Neural cell (in vitro differentiated cells): Measurements from ENCODE around the gene SPOCD1. TPM values are rescaled to one million over a fixed set of nuclear protein-coding genes. Genes with fewer than 3 reads are reported as not detected.

ENCODE experiments used
- H2AFZ ChIP-seq: fragments of 200-600, 300-800 bp; sonication (generic), shearing (Covaris generic); 2 replicates; pipeline ENCODE4 v1.6.0; 2014; ENCODE audit warnings: low read depth, mild to moderate bottlenecking, antibody characterized with exemption, low read length, moderate library complexity
- H3F3A ChIP-seq: fragments of 200-600 bp; shearing (Covaris generic); 2 replicates; pipeline ENCODE4 v1.6.1; 2016; ENCODE audit warnings: mild to moderate bottlenecking, moderate library complexity, mixed read lengths, antibody characterized with exemption, low read length; ENCODE audit not compliant: insufficient read depth, poor library complexity, severe bottlenecking
- H3K27ac ChIP-seq: fragments of 200-600, 300-800 bp; sonication (generic), shearing (Covaris generic); 2 replicates; pipeline ENCODE4 v1.5.1; 2014; ENCODE audit warnings: mild to moderate bottlenecking, low read length, moderate library complexity
- H3K27me3 ChIP-seq: fragments of 300-800, 200-600 bp; sonication (generic), shearing (Covaris generic); 2 replicates; pipeline ENCODE4 v1.6.0; 2014; ENCODE audit warnings: mild to moderate bottlenecking, low read depth, low read length, moderate library complexity; ENCODE audit not compliant: insufficient read depth
- H3K36me3 ChIP-seq: fragments of 300-800, 200-600 bp; sonication (generic), shearing (Covaris generic); 2 replicates; pipeline ENCODE4 v1.5.1; 2014; ENCODE audit warnings: mild to moderate bottlenecking, antibody characterized with exemption, low read length, moderate library complexity; ENCODE audit not compliant: insufficient read depth
- H3K4me2 ChIP-seq: fragments of 300-800, 200-600 bp; sonication (generic), shearing (Covaris generic); 2 replicates; pipeline ENCODE4 v1.6.0; 2014; ENCODE audit warnings: mild to moderate bottlenecking, low read length
- H3K4me3 ChIP-seq: fragments of 300-800, 200-600 bp; sonication (generic), shearing (Covaris generic); 2 replicates; pipeline ENCODE4 v1.5.1; 2014; ENCODE audit warnings: mild to moderate bottlenecking, low read length, moderate library complexity
- H3K79me2 ChIP-seq: fragments of 200-600 bp; shearing (Covaris generic); replicated peaks from 2 replicates; pipeline ENCODE4 v1.6.0; 2014; ENCODE audit warnings: mild to moderate bottlenecking, low read length, moderate library complexity; ENCODE audit not compliant: insufficient read depth
- H3K9ac ChIP-seq: fragments of 300-800, 200-600 bp; sonication (generic), shearing (Covaris generic); 2 replicates; pipeline ENCODE4 v1.6.1; 2016; ENCODE audit warnings: mild to moderate bottlenecking, low read length, mixed read lengths
- H3K9me2 ChIP-seq: fragments of 200-600 bp; shearing (Covaris generic); 2 replicates; pipeline ENCODE4 v1.6.1; 2016; ENCODE audit warnings: mild to moderate bottlenecking, low read length, mixed read lengths; ENCODE audit not compliant: insufficient read depth
- H3K9me3 ChIP-seq: fragments of 200-600, 300-800 bp; sonication (generic), shearing (Covaris generic); 2 replicates; pipeline ENCODE4 v1.6.1; 2016; ENCODE audit warnings: mild to moderate bottlenecking, mixed run types, low read length, moderate library complexity, mixed read lengths
- H4K20me1 ChIP-seq: fragments of 200-600 bp; shearing (Covaris generic); 2 replicates; pipeline ENCODE4 v1.6.1; 2016; ENCODE audit warnings: mild to moderate bottlenecking, mixed run types; ENCODE audit not compliant: insufficient read depth
- EP300 ChIP-seq: fragments of 450-650 bp; conservative IDR thresholded peaks from 2 replicates; pipeline ENCODE4 v1.6.1; 2014; ENCODE audit warnings: antibody characterized with exemption, mild to moderate bottlenecking, moderate library complexity; ENCODE audit not compliant: poor library complexity, severe bottlenecking
- EZH2 ChIP-seq: fragments of 200-600, 300-800 bp; shearing (Covaris generic), sonication (generic); IDR thresholded peaks from 2 replicates; pipeline ENCODE4 v1.6.1; 2014; ENCODE audit warnings: antibody characterized with exemption, low read length, borderline replicate concordance, mild to moderate bottlenecking; ENCODE audit not compliant: insufficient read depth, poor library complexity, severe bottlenecking
- MXI1 ChIP-seq: fragments of 450-650 bp; conservative IDR thresholded peaks from 2 replicates; pipeline ENCODE4 v1.6.1; 2014; ENCODE audit warnings: antibody characterized with exemption, mild to moderate bottlenecking; ENCODE audit not compliant: poor library complexity, severe bottlenecking
- POLR2AphosphoS5 ChIP-seq: IDR thresholded peaks from 2 replicates; pipeline ENCODE4 v1.6.1; 2012
- RAD21 ChIP-seq: fragments of 450-650 bp; conservative IDR thresholded peaks from 2 replicates; pipeline ENCODE4 v1.6.1; 2014; ENCODE audit warnings: antibody characterized with exemption, mild to moderate bottlenecking, moderate library complexity
- SMC3 ChIP-seq: fragments of 450-650 bp; conservative IDR thresholded peaks from 2 replicates; pipeline ENCODE4 v1.6.1; 2014; ENCODE audit warnings: antibody characterized with exemption, mild to moderate bottlenecking, moderate library complexity; ENCODE audit not compliant: poor library complexity
- polyA plus RNA-seq: library from polyadenylated mRNA; depleted of rRNA; stranded (reverse); fragments of >200 nt; gene quantifications from 2 replicates; pipeline ENCODE4 v1.2.3, GENCODE V29; 2014
- TF ChIP-seq, protein P1 (sequence below): fragments of 450-650 bp; IDR thresholded peaks from 2 replicates; pipeline ENCODE4 v1.5.1; 2014; ENCODE audit warnings: antibody characterized with exemption, mild to moderate bottlenecking, moderate library complexity; ENCODE audit not compliant: poor library complexity, severe bottlenecking
- TF ChIP-seq, protein P2 (sequence below): IDR thresholded peaks from 2 replicates; pipeline ENCODE4 v1.6.1; 2012; ENCODE audit warnings: borderline replicate concordance

Gene SPOCD1
- polyA plus RNA-seq, 1 donor from 2014 or later, result not detected

DNA sequence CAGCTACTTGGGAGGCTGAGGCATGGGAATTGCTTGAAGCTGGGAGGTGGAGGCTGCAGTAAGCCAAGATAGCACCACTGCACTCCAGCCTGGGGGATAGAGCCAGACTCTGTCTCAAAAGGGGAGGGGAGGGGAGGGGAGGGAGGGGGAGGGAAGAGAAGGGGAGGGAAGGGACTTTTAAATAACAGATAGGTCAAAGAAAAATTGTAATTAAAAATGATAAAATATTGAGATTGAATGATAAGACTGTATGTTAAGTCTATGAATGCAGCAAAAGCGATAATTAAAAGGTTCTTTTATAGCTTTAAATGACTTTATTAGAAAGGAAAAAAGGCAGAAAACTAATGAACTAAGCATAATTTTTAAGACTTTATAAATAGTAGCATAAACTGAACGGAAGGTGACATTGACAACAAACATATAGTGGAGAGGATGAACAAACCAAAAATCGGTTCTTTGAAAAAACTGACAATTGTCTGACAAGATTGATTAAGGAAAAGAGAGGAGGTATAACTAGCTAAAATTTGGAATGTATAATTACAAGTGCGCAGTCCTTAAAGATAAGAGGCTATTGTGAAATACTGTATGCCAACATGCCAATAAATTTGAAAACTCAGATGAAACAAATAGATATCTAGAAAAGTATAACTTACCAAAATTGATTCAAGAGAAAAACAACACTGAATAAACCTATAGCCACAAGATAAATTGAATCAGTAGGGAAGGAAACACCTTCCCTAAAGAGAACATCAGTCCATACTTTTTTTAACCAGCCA is 8.4 kb downstream of the SPOCD1 start:
- no peak overlapping the region for H3K9ac ChIP-seq
- no peaks in the 10 kb centered on the region for H3F3A ChIP-seq
- H2AFZ ChIP-seq, result no peak overlapping the region
- H3K9me3 ChIP-seq, result no peaks in the 10 kb centered on the region
- H3K27me3 ChIP-seq, result no peaks in the 10 kb centered on the region
- no peak overlapping the region for H3K27ac ChIP-seq
- H3K9me2 ChIP-seq, result no peaks in the 10 kb centered on the region
- no peaks in the 10 kb centered on the region for H4K20me1 ChIP-seq
- no peaks in the 10 kb centered on the region for H3K36me3 ChIP-seq
- H3K4me3 ChIP-seq, result no peak overlapping the region
- TF ChIP-seq SMC3, result no peak
- no peak for TF ChIP-seq EZH2
- no peak for TF ChIP-seq POLR2AphosphoS5
- TF ChIP-seq, protein P1, sequence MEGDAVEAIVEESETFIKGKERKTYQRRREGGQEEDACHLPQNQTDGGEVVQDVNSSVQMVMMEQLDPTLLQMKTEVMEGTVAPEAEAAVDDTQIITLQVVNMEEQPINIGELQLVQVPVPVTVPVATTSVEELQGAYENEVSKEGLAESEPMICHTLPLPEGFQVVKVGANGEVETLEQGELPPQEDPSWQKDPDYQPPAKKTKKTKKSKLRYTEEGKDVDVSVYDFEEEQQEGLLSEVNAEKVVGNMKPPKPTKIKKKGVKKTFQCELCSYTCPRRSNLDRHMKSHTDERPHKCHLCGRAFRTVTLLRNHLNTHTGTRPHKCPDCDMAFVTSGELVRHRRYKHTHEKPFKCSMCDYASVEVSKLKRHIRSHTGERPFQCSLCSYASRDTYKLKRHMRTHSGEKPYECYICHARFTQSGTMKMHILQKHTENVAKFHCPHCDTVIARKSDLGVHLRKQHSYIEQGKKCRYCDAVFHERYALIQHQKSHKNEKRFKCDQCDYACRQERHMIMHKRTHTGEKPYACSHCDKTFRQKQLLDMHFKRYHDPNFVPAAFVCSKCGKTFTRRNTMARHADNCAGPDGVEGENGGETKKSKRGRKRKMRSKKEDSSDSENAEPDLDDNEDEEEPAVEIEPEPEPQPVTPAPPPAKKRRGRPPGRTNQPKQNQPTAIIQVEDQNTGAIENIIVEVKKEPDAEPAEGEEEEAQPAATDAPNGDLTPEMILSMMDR, result no peak
- TF ChIP-seq MXI1, result no peak
- no peak for TF ChIP-seq EP300
- no peak for TF ChIP-seq RAD21
- no peak overlapping the region for H3K4me2 ChIP-seq
- H3K79me2 ChIP-seq, result no peaks in the 10 kb centered on the region

DNA sequence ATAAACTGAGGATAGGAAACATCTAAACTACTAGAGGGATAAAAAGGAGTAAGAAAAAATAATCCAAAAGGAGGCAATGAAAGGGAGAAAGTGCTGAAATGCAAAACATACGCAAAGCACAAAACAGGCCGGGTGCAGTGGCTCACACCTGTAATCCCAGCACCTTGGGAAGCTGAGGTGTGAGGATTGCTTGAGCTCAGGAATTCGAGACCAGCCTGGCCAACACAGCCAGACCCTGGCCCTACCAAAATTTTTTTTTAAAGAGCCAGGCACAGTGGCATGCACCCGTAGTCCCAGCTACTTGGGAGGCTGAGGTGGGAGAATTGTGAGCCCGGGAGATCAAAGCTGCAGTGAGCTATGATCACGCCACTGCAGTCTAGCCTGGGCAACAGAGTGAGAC is 10.5 kb downstream of the SPOCD1 start:
- no peaks in the 10 kb centered on the region for H3K79me2 ChIP-seq
- no peak overlapping the region for H3K4me2 ChIP-seq
- no peaks in the 10 kb centered on the region for H3F3A ChIP-seq
- no peaks in the 10 kb centered on the region for H3K9me3 ChIP-seq
- no peaks in the 10 kb centered on the region for H3K27me3 ChIP-seq
- H3K36me3 ChIP-seq, result no peaks in the 10 kb centered on the region
- no peaks in the 10 kb centered on the region for H3K9me2 ChIP-seq
- TF ChIP-seq, protein P2, sequence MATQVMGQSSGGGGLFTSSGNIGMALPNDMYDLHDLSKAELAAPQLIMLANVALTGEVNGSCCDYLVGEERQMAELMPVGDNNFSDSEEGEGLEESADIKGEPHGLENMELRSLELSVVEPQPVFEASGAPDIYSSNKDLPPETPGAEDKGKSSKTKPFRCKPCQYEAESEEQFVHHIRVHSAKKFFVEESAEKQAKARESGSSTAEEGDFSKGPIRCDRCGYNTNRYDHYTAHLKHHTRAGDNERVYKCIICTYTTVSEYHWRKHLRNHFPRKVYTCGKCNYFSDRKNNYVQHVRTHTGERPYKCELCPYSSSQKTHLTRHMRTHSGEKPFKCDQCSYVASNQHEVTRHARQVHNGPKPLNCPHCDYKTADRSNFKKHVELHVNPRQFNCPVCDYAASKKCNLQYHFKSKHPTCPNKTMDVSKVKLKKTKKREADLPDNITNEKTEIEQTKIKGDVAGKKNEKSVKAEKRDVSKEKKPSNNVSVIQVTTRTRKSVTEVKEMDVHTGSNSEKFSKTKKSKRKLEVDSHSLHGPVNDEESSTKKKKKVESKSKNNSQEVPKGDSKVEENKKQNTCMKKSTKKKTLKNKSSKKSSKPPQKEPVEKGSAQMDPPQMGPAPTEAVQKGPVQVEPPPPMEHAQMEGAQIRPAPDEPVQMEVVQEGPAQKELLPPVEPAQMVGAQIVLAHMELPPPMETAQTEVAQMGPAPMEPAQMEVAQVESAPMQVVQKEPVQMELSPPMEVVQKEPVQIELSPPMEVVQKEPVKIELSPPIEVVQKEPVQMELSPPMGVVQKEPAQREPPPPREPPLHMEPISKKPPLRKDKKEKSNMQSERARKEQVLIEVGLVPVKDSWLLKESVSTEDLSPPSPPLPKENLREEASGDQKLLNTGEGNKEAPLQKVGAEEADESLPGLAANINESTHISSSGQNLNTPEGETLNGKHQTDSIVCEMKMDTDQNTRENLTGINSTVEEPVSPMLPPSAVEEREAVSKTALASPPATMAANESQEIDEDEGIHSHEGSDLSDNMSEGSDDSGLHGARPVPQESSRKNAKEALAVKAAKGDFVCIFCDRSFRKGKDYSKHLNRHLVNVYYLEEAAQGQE, result no peak
- TF ChIP-seq, protein P1, result no peak
- TF ChIP-seq SMC3, result no peak
- no peak for TF ChIP-seq MXI1
- no peak for TF ChIP-seq POLR2AphosphoS5
- no peak for TF ChIP-seq EZH2
- no peak for TF ChIP-seq RAD21
- no peak overlapping the region for H3K4me3 ChIP-seq
- no peak overlapping the region for H2AFZ ChIP-seq
- no peak overlapping the region for H3K9ac ChIP-seq
- no peak overlapping the region for H3K27ac ChIP-seq
- no peaks in the 10 kb centered on the region for H4K20me1 ChIP-seq
